ENCODE measurements around the gene WASF3.

- no peak for TF ChIP-seq CTCF (conservative IDR thresholded peaks at IDR 0.05; ENCODE audit: low read depth in 2 of 2)
- no peak for TF ChIP-seq JUNB (IDR thresholded peaks at IDR 0.05; ENCODE audit: unreplicated experiment)
- no peak for TF ChIP-seq EZH2 (IDR thresholded peaks at IDR 0.05; ENCODE audit: low read depth, unreplicated experiment)
- no peak for TF ChIP-seq POLR2AphosphoS5 (IDR thresholded peaks at IDR 0.05; ENCODE audit: low read depth)
- TF ChIP-seq EZH2phosphoT487 (IDR thresholded peaks at IDR 0.05; ENCODE audit: unreplicated experiment) = no peak
- TF ChIP-seq REST (IDR thresholded peaks at IDR 0.05; ENCODE audit: unreplicated experiment) = no peak
- no peak for TF ChIP-seq CREB1 (CRISPR knock-in tag; IDR thresholded peaks at IDR 0.05; ENCODE audit: low read depth)
- TF ChIP-seq ZNF331 (CRISPR knock-in tag; IDR thresholded peaks at IDR 0.05; ENCODE audit: low read depth) = no peak
- no peak for TF ChIP-seq NANOG (IDR thresholded peaks at IDR 0.05; ENCODE audit: borderline replicate concordance)
- TF ChIP-seq ETS1 (IDR thresholded peaks at IDR 0.05) = no peak
- TF ChIP-seq ZNF114 (CRISPR knock-in tag; IDR thresholded peaks at IDR 0.05) = no peak
- no peak for TF ChIP-seq ZNF462 (CRISPR knock-in tag; IDR thresholded peaks at IDR 0.05)
Measured at GRCh38 chr13:26606631-26607030, 49.1 kb downstream of the WASF3 start.

All from GM23338 (cell line).